CD4-positive, CD25-positive, alpha-beta regulatory T cell (primary cell): ENCODE results near the gene ARID1B. TPM values are rescaled to one million over a fixed set of nuclear protein-coding genes. Genes with fewer than 3 reads are reported as not detected.

ENCODE experiments used
- ATAC-seq, 2 donors: fragments of 150-1000 bp; cut with Tn5 transposase; one replicate each; pipeline ENCODE4 v1.10.0; 2021; ENCODE audit warnings: low read depth in 2 of 2, moderate number of reproducible peaks in 2 of 2, moderate library complexity in 1 of 2
- DNase-seq, 3 donors: peaks; one replicate each; pipeline versions ENCODE4 v3.0.0 to v3.0.0-alpha.2; 2012 to 2022; ENCODE audit warnings: mixed read lengths in 1 of 3
- H3K27ac ChIP-seq: one replicate; pipeline ENCODE4 v1.7.0; 2013; ENCODE audit warnings: mild to moderate bottlenecking, low read length; ENCODE audit not compliant: insufficient read depth, poor library complexity, severe bottlenecking
- H3K27me3 ChIP-seq: one replicate; pipeline ENCODE4 v1.7.0; 2013; ENCODE audit warnings: low read length; ENCODE audit not compliant: control insufficient read depth, insufficient read depth
- H3K36me3 ChIP-seq: one replicate; pipeline ENCODE4 v1.7.0; 2013; ENCODE audit warnings: mild to moderate bottlenecking, low read length, moderate library complexity; ENCODE audit not compliant: control insufficient read depth, insufficient read depth
- H3K4me1 ChIP-seq: 2 replicates; pipeline ENCODE4 v1.7.0; 2013; ENCODE audit warnings: mild to moderate bottlenecking, low read length; ENCODE audit not compliant: insufficient read depth, control insufficient read depth, poor library complexity, severe bottlenecking
- H3K4me3 ChIP-seq: one replicate; pipeline ENCODE4 v1.7.0; 2013; ENCODE audit warnings: low read depth, mild to moderate bottlenecking, low read length, moderate library complexity
- H3K9me3 ChIP-seq, 2 experiments: 1 replicate in 1 of 2; 2 replicates in 1 of 2; pipeline ENCODE4 v1.7.0; 2013; ENCODE audit warnings: low read length in 2 of 2, mild to moderate bottlenecking in 1 of 2, moderate library complexity in 1 of 2; ENCODE audit not compliant: control insufficient read depth in 2 of 2
- H3K27ac Mint-ChIP-seq, 3 donors: one replicate each; pipeline ENCODE4 v1.8.0; 2020 to 2022; ENCODE audit warnings: mild to moderate bottlenecking in 3 of 3, mixed read lengths in 3 of 3, moderate library complexity in 2 of 3
- H3K27me3 Mint-ChIP-seq: one replicate; pipeline ENCODE4 v1.8.0; 2022; ENCODE audit warnings: mild to moderate bottlenecking, mixed read lengths
- H3K36me3 Mint-ChIP-seq: one replicate; pipeline ENCODE4 v1.8.0; 2020; ENCODE audit warnings: mixed read lengths
- H3K4me1 Mint-ChIP-seq, 4 donors: one replicate each; pipeline ENCODE4 v1.8.0; 2020 to 2022; ENCODE audit warnings: mixed read lengths in 4 of 4, mild to moderate bottlenecking in 1 of 4
- H3K4me3 Mint-ChIP-seq, 4 donors: one replicate each; pipeline ENCODE4 v1.8.0; 2020 to 2022; ENCODE audit warnings: mild to moderate bottlenecking in 4 of 4, mixed read lengths in 4 of 4, moderate library complexity in 3 of 4
- H3K9me3 Mint-ChIP-seq, 7 donors: one replicate each; pipeline ENCODE4 v1.8.0; 2020 to 2022; ENCODE audit warnings: mixed read lengths in 7 of 7, mild to moderate bottlenecking in 3 of 7, moderate library complexity in 2 of 7
- polyA plus RNA-seq, 4 donors: library from polyadenylated mRNA; unstranded; fragments of 300-500 nt; fragmentation: Illumina TruSeq; gene quantifications; one replicate each; pipeline ENCODE4 v1.2.3, GENCODE V29; 2021
- total RNA-seq: library from RNA; stranded (reverse); gene quantifications from one replicate; pipeline ENCODE4 v1.2.3, GENCODE V29; 2022

ARID1B gene
- total and polyA plus RNA-seq, 5 donors from 2014 or later: 9.8 to 186 (median 12.4) TPM

GRCh38 chr6:157047328-157047727 lies 270.1 kb downstream of the ARID1B start:
- Mint-ChIP-seq H3K36me3 (peaks cover 3% of the 10 kb centered on the region), H3K4me3 (no peak overlapping the region), H3K27ac (no peak overlapping the region), H3K9me3 (no peaks in the 10 kb centered on the region), H3K27me3 (no peaks in the 10 kb centered on the region), H3K4me1 (peaks cover 8 to 35% (median 17%) of the 10 kb centered on the region in 4 donors)
- Histone ChIP-seq H3K4me3 (no peak overlapping the region), H3K36me3 (no peaks in the 10 kb centered on the region), H3K9me3 (no peaks in the 10 kb centered on the region), H3K27me3 (no peaks in the 10 kb centered on the region), H3K27ac (no peak overlapping the region), H3K4me1 (no peaks in the 10 kb centered on the region)
- ATAC-seq: no peak
- DNase-seq: no peak

GRCh38 chr6:157047951-157048350 lies 270.8 kb downstream of the ARID1B start:
- H3K4me3 ChIP-seq: no peak overlapping the region
- ATAC-seq (no peak), DNase-seq (no peak)
- no peak overlapping the region for H3K27ac ChIP-seq
- Mint-ChIP-seq H3K4me1 (peaks cover 13 to 39% (median 17%) of the 10 kb centered on the region in 4 donors), H3K4me3 (no peak overlapping the region), H3K27me3 (no peaks in the 10 kb centered on the region), H3K27ac (no peak overlapping the region), H3K36me3 (peaks cover 3% of the 10 kb centered on the region), H3K9me3 (no peaks in the 10 kb centered on the region)
- no peaks in the 10 kb centered on the region for H3K9me3 ChIP-seq
- H3K36me3 ChIP-seq: no peaks in the 10 kb centered on the region
- H3K27me3 ChIP-seq: no peaks in the 10 kb centered on the region
- no peaks in the 10 kb centered on the region for H3K4me1 ChIP-seq

GRCh38 chr6:157049133-157049532 lies 272.0 kb downstream of the ARID1B start:
- Histone ChIP-seq H3K9me3 (no peaks in the 10 kb centered on the region), H3K4me1 (peaks cover 1% of the 10 kb centered on the region), H3K36me3 (no peaks in the 10 kb centered on the region), H3K27me3 (no peaks in the 10 kb centered on the region), H3K27ac (no peak overlapping the region), H3K4me3 (no peak overlapping the region)
- peaks cover 16 to 44% (median 19%) of the 10 kb centered on the region in 4 donors for H3K4me1 Mint-ChIP-seq
- H3K27ac Mint-ChIP-seq: peak overlapping the region; percentile 23 to 63 (median 37)
- no peaks in the 10 kb centered on the region for H3K27me3 Mint-ChIP-seq
- no peak for DNase-seq
- ATAC-seq: no peak
- H3K4me3 Mint-ChIP-seq: no peak overlapping the region
- H3K36me3 Mint-ChIP-seq: no peaks in the 10 kb centered on the region
- H3K9me3 Mint-ChIP-seq: no peaks in the 10 kb centered on the region

- no peaks in the 10 kb centered on the region for H3K36me3 ChIP-seq
- no peak for ATAC-seq
- no peak overlapping the region for H3K4me3 ChIP-seq
- no peaks in the 10 kb centered on the region for H3K9me3 ChIP-seq
- H3K27ac ChIP-seq: no peak overlapping the region
- no peaks in the 10 kb centered on the region for H3K36me3 Mint-ChIP-seq
- peak overlapping the region in 2 of 3 donors; percentile 69 to 75 for H3K27ac Mint-ChIP-seq
- no peaks in the 10 kb centered on the region for H3K27me3 ChIP-seq
- H3K9me3 Mint-ChIP-seq: no peaks in the 10 kb centered on the region
- no peak overlapping the region for H3K4me3 Mint-ChIP-seq
- H3K4me1 Mint-ChIP-seq: peaks cover 26 to 57% (median 27%) of the 10 kb centered on the region in 4 donors
- DNase-seq: no peak
- H3K4me1 ChIP-seq: peaks cover 17% of the 10 kb centered on the region
- H3K27me3 Mint-ChIP-seq: no peaks in the 10 kb centered on the region
Measured at GRCh38 chr6:157050537-157051265, 273.5 kb downstream of the ARID1B start.

GRCh38 chr6:157054531-157054979 lies 277.4 kb downstream of the ARID1B start:
- H3K27ac ChIP-seq: peak overlapping the region; percentile 79

GRCh38 chr6:157055863-157056262 lies 278.7 kb downstream of the ARID1B start:
- Histone ChIP-seq H3K4me3 (peak overlapping the region; percentile 35), H3K27me3 (no peaks in the 10 kb centered on the region), H3K9me3 (no peaks in the 10 kb centered on the region), H3K36me3 (no peaks in the 10 kb centered on the region), H3K4me1 (peaks cover 36% of the 10 kb centered on the region), H3K27ac (peak overlapping the region; percentile 79)
- Mint-ChIP-seq H3K27ac (peak overlapping the region; percentile 71 to 96 (median 92)), H3K4me1 (peaks cover 33 to 67% (median 47%) of the 10 kb centered on the region in 4 donors), H3K4me3 (peak overlapping the region in 3 of 4 donors; percentile 9 to 64 (median 49)), H3K9me3 (no peaks in the 10 kb centered on the region), H3K27me3 (no peaks in the 10 kb centered on the region), H3K36me3 (peaks cover 4% of the 10 kb centered on the region)
- ATAC-seq: no peak
- no peak for DNase-seq

More at GRCh38 chr6:157054531-157054979, 277.4 kb downstream of the ARID1B start:
- H3K9me3 ChIP-seq: no peaks in the 10 kb centered on the region
- Mint-ChIP-seq H3K36me3 (peaks cover 4% of the 10 kb centered on the region), H3K4me1 (peaks cover 35 to 67% (median 43%) of the 10 kb centered on the region in 4 donors), H3K27me3 (no peaks in the 10 kb centered on the region), H3K4me3 (peak overlapping the region; percentile 36 to 64 (median 46)), H3K9me3 (no peaks in the 10 kb centered on the region), H3K27ac (peak overlapping the region; percentile 88 to 96 (median 92))
- H3K4me1 ChIP-seq: peaks cover 36% of the 10 kb centered on the region
- H3K4me3 ChIP-seq: peak overlapping the region; percentile 35
- DNase-seq (peak in 2 of 3 donors; percentile 68 to 85), ATAC-seq (peak; percentile 90 to 91)
- no peaks in the 10 kb centered on the region for H3K27me3 ChIP-seq
- H3K36me3 ChIP-seq: no peaks in the 10 kb centered on the region

GRCh38 chr6:157056275-157056674 lies 279.1 kb downstream of the ARID1B start:
- Mint-ChIP-seq H3K27me3 (no peaks in the 10 kb centered on the region), H3K27ac (peak overlapping the region in 2 of 3 donors; percentile 71 to 96), H3K4me3 (peak overlapping the region in 3 of 4 donors; percentile 9 to 49 (median 25)), H3K9me3 (no peaks in the 10 kb centered on the region), H3K4me1 (peaks cover 31 to 64% (median 46%) of the 10 kb centered on the region in 4 donors), H3K36me3 (peaks cover 4% of the 10 kb centered on the region)
- Histone ChIP-seq H3K4me3 (no peak overlapping the region), H3K9me3 (no peaks in the 10 kb centered on the region), H3K27me3 (no peaks in the 10 kb centered on the region), H3K27ac (peak overlapping the region; percentile 79), H3K36me3 (no peaks in the 10 kb centered on the region), H3K4me1 (peaks cover 36% of the 10 kb centered on the region)
- ATAC-seq (no peak), DNase-seq (peak in 1 of 3 donors; percentile 48)
